CD1c-positive myeloid dendritic cell (primary cell): ENCODE results near the gene HPCAL4.

Experiments used
- DNase-seq: peaks from one replicate; pipeline ENCODE4 v3.0.0-alpha.2; 2016; ENCODE audit errors: extremely low spot score

Gene HPCAL4

DNA sequence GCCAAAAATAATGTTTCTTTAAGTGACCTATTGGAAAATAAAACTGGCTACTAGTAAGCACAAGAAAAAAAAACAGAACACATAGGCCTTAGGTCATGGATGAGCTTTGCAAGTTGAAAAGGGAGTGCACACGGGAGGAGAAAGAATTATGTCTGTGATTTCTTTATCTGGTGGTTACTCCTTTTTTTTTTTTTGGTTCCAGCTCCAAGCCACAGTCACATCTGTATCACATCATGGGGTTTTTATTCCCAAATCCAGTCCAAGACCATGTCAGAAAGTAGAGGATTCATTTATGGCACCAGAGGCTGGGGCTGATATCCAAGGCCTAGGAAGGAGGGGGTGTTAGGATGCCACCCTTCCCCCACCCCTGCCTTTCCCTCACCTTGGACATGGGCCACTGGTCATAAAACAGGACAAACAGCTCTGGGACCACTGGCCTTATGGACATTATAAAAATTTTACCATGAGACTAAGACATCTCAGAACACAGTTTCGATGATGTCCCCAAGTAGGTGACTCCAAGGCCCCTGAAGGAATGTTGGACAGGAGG lies 41.5 kb downstream of the HPCAL4 start:
- no peak for DNase-seq

GRCh38 chr1:39648496-39648895 lies 42.7 kb downstream of the HPCAL4 start:
- no peak for DNase-seq

- no peak for DNase-seq
Measured at GRCh38 chr1:39647247-39647646, 44.0 kb downstream of the HPCAL4 start.

- no peak for DNase-seq
Measured at GRCh38 chr1:39646232-39647081, 44.8 kb downstream of the HPCAL4 start.

DNA sequence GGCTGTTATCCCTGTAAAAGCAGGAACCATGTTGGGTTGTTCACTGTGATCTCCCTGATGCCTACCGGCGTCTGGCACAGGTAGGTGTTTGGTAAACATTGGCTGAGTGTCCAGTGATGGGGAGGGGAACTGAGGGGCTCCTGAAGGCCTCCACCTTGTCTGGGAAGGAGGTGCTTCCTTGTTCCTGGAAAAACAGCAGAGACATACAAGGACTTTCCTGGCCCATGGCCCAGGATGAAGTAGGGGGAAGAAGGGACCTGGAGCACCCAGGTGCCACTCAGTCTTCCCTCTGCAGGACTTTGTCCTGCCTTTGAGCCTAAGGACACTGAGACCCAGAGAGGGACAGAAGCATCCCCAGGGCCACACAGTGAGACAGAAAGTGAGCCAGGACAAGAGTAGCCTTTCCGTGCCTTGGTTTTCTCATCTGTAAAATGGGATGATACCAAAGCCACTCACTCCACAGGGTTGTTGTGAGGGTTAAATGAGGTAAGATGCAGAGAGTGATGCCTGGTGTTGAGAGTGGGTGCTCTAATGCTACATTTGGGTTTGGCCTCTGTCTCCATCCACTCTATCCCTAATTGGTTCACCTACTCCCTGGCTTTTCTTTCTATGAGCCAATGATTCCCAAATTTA lies 45.7 kb downstream of the HPCAL4 start:
- DNase-seq: no peak

- no peak for DNase-seq
Measured at GRCh38 chr1:39643705-39644104, 47.5 kb downstream of the HPCAL4 start.

DNA sequence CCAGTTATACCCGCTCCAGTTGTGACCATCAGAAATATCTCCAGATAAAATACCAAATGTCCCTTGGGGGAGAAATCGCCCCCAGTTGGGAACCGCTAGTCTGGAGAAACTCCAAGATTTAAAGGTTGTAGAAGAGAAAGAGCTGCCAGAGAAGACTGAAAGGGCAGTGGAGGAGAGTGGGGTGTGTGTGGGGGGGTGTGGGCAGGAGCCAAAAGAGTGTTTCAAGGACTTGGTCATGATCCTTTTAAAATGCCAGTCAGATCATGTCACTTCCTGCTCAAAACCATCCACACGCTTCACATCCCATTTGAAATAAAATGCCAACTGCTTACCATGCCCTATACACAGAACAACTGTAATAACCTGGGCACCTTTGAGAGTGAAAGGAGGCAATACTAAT lies 48.4 kb downstream of the HPCAL4 start:
- DNase-seq: no peak

DNA sequence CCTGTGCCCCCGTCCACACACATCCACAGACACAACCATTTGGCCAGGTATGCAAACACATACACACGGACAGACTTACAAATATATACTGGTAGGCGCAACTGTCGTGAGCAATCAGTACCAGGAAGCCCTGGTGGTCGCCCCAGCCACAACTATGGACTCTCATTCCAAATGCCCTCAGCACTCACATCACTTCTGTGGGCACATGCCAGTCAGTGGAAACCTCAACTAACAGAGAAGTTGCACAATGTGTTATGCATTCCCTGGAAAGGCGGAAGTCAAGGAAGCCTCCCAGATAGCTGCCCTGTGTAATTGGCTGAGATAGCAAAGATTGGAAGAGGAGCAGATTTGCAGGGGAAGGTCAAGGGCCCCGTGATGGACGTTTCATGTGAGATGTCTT lies 50.4 kb downstream of the HPCAL4 start:
- no peak for DNase-seq

DNA sequence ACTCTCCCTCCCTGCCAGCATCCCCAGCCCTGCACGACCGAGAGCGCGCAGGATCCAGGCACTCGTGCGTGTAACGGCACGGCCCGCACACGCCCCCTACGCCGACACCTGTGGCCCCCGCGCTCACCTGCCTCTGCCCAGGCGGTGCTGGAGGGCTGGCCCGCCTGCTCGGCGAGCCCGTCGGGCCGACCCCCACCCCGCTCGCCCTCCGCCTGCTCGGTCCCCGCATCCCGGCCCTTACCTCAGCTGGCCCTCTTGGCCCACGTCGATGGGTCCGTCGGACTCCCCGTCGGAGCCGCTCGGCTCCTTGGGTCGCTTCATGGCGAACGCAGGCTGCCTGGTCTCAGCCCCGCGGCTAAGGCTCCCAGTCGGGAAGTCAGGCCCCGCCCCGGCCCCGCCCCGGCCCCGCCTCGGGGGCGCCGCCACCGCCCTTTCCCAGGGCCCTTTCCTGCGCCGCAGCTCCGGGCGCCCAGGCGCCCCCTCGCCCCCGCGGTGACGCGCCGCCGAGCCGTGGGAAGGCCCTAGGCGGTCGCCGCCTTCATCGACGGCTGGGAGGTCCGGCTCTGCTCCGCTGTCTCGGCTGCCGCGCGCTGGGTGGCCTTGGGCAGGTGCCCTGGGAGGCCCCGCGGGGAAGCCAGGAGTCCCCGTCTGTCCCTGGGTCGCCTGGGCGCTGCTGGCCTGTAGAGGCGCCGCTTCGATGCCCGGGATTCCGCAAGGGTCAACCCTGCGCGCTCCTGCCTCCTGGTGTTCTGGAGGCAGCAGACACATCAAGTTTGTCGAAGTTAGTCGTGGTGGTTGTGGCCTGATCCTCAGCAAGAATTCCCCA lies 51.7 kb downstream of the HPCAL4 start, which contains the start of gene HEYL:
HEYL (minus strand) TSS at position 339 of the 826 bp plus-strand sequence; CDS start at position 321, 18 bp downstream.
- DNase-seq: peak; percentile 75

GRCh38 chr1:39638965-39639304 lies 52.3 kb downstream of the HPCAL4 start:
- no peak for DNase-seq

- no peak for DNase-seq
Measured at GRCh38 chr1:39637361-39637760, 53.9 kb downstream of the HPCAL4 start.

GRCh38 chr1:39635871-39636210 lies 55.4 kb downstream of the HPCAL4 start:
- no peak for DNase-seq

- DNase-seq: no peak
Measured at GRCh38 chr1:39635205-39635870, 55.9 kb downstream of the HPCAL4 start.

DNA sequence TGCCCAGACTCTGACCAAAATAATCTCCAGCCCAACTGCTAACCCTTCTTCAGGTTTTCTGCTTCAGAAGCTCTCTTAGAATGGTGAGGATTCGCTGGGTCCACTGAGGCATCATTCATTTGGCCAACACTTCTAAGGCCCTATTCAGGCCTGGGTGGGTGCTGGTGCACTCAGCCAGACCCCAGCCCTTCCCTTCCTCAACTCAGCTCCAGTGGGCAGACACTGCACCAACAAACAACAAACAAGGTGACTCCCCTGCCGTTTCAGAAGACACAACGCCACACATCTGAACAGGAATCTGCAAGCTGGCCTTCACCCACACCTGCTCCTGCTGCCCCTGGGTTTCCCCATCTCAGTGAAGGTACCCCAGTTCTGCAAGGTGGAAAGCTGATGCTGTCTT lies 57.8 kb downstream of the HPCAL4 start:
- no peak for DNase-seq

DNA sequence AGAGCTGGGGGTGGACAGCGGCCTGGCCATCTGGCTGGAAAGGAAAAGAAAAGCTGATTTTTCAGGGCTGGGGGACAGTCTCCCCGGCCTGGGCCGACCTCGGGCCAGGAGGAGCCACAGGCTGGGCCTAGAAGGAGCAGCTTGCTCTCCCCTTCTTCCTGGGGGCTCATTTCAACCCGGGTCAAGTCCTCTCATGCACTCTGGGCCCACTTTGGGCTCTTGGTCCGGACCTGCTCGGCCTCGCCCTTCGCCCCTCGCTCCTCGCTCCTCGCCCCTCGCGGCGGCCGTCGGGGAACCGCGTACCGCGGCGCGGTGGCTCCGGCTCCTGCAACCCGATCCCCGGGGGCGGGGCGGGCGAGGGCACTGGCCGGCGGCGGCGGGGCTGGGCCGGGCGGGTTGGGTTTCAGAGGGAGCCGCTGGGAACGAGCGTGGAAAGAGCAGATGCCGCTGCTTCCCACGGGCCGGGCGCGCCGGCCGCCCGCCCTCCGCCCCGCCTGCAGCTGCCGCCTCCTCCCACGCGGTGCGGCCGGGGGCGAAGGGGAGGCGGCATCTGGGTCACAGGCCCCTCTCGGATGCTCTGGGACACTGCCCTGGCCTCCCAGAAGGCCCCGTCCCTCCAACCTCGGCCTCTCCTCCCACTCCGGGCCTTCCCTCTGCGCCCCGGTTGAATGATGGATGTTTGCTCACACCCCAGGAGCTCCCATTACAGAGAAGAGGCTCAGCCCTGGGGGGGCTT lies 58.4 kb downstream of the HPCAL4 start:
- no peak for DNase-seq

- DNase-seq: no peak
Measured at GRCh38 chr1:39632323-39632681, 58.9 kb downstream of the HPCAL4 start.

GRCh38 chr1:39631361-39632322 lies 59.6 kb downstream of the HPCAL4 start:
- no peak for DNase-seq

DNA sequence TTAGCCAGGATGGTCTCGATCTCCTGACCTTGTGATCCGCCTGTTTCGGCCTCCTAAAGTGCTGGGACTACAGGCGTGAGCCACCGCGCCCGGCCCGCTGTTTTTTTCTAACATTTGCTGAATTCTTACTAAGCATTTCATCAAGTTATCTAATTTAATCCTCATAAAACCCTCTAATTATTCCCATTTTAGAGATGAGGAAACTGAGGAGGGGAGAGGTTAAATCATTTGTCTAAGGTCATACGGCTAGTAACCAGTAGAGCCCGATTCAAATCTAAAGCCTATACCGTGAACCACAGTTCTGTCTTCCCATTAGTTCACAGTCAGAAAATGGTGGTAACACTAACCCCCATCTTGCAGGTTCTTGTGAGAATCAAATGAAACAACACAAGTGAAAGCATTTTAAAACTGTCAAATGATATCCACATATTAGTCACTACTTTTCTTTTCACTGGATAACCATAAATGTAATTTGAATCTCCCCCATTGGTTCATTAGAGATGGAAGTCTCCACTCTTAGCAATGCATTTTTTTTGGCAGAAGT lies 62.4 kb downstream of the HPCAL4 start:
- DNase-seq: no peak
